ENCODE results near the gene FKBP8.

- TF ChIP-seq CTCF (conservative IDR thresholded peaks at IDR 0.05) (no peak), EZH2 (IDR thresholded peaks at IDR 0.05; ENCODE audit: low read depth) (no peak)
Observed at GRCh38 chr19:18571564-18572344, 28.4 kb upstream of the FKBP8 start, which contains the start of gene UBA52.
